HepG2 (cell line): ENCODE data around the gene TBC1D5. TPM values are rescaled to one million over a fixed set of nuclear protein-coding genes. Genes with fewer than 3 reads are reported as not detected.
A peak's percentile ranks its signal among the peaks of the same experiment; 100 is the strongest.

Source experiments
- ATAC-seq: fragments of 200-7000 bp; cut with Tn5 transposase; 3 replicates; pipeline ENCODE4 v1.9.1; 2020; ENCODE audit warnings: mild to moderate bottlenecking, moderate library complexity
- BruUV-seq: library from RNA; stranded (reverse); fragments of 400-500 nt; replicated peaks from 2 replicates; lab custom pipeline; 2021; lab: Mats Ljungman, UMichigan
- CTCF ChIA-PET: fragments of 300-600 bp; formaldehyde crosslinking; extraction: SDS; loops from one replicate; lab custom pipeline; 2021; ENCODE audit warnings: low total read pairs, inconsistent platforms, low intra/inter-chr PET ratio; lab: Yijun Ruan, JAX
- POLR2A ChIA-PET: fragments of 350-600 bp; sonication (Branson Sonifier 250); formaldehyde crosslinking; loops from one replicate; lab custom pipeline; 2020; ENCODE audit warnings: antibody characterized with exemption, inconsistent platforms; lab: Yijun Ruan, JAX
- DNase-seq: peaks from one replicate; pipeline ENCODE4 v3.0.0-alpha.2; 2015; ENCODE audit warnings: low spot score
- FAIRE-seq: peaks from 3 replicates; lab custom pipeline; 2011; peaks lifted over from hg19 to GRCh38; lab: Jason Lieb, UNC
- H2AFZ ChIP-seq: one replicate; pipeline ENCODE4 v1.6.1; 2011; ENCODE audit warnings: low read length, inconsistent platforms
- H3K27ac ChIP-seq: fragments of 300-600 bp; 3 replicates; pipeline ENCODE4 v1.8.0; 2011; ENCODE audit warnings: mixed run types, mild to moderate bottlenecking, mixed read lengths, low read length, inconsistent platforms; ENCODE audit not compliant: insufficient read depth; ENCODE audit errors: extremely low read length
- H3K27me3 ChIP-seq, 2 experiments: fragments of 200-600 bp in 1 of 2; 2 replicates in 1 of 2; 3 replicates in 1 of 2; pipeline versions ENCODE4 v1.6.0 to v1.8.0; 2011; ENCODE audit warnings: low read length in 2 of 2, mild to moderate bottlenecking in 2 of 2, moderate library complexity in 2 of 2, inconsistent platforms in 1 of 2; ENCODE audit not compliant: insufficient read depth in 2 of 2, control insufficient read depth in 1 of 2
- H3K36me3 ChIP-seq, 2 experiments: fragments of 200-600 bp in 1 of 2; replicated peaks in 1 of 2; 2 replicates in 1 of 2; 3 replicates in 1 of 2; pipeline versions ENCODE4 v1.5.1 to v1.8.0; 2011; ENCODE audit warnings: low read length in 2 of 2, inconsistent platforms in 1 of 2; ENCODE audit not compliant: insufficient read depth in 2 of 2, control insufficient read depth in 1 of 2
- H3K4me1 ChIP-seq: 2 replicates; pipeline ENCODE4 v1.5.1; 2012; ENCODE audit warnings: low read length, inconsistent platforms; ENCODE audit not compliant: insufficient read depth
- H3K4me2 ChIP-seq: 2 replicates; pipeline ENCODE4 v1.6.0; 2011; ENCODE audit warnings: low read depth, low read length, inconsistent platforms
- H3K4me3 ChIP-seq, 3 experiments: fragments of 200-600 bp in 1 of 3; sonication (generic), shearing (Covaris generic) in 1 of 3; replicated peaks in 1 of 3; 2 replicates each; pipeline ENCODE4 v1.5.1; 2011 to 2016; ENCODE audit warnings: low read length in 3 of 3, inconsistent platforms in 2 of 3, low read depth in 2 of 3, mild to moderate bottlenecking in 2 of 3, control low read depth in 1 of 3, mixed read lengths in 1 of 3; ENCODE audit not compliant: insufficient read depth in 1 of 3
- H3K79me2 ChIP-seq: one replicate; pipeline ENCODE4 v1.6.1; 2011; ENCODE audit warnings: low read length, inconsistent platforms; ENCODE audit not compliant: insufficient read depth
- H3K9ac ChIP-seq: 2 replicates; pipeline ENCODE4 v1.6.0; 2011; ENCODE audit warnings: mild to moderate bottlenecking, low read depth, low read length, inconsistent platforms; ENCODE audit not compliant: insufficient read depth
- H3K9me3 ChIP-seq: 2 replicates; pipeline ENCODE4 v1.5.1; 2012; ENCODE audit warnings: mild to moderate bottlenecking, low read length
- H4K20me1 ChIP-seq: 2 replicates; pipeline ENCODE4 v1.6.0; 2011; ENCODE audit warnings: inconsistent platforms, mild to moderate bottlenecking, low read length, moderate library complexity; ENCODE audit not compliant: insufficient read depth
- EHMT2 ChIP-seq: fragments of 200-600 bp; sonication (generic); IDR thresholded peaks from 2 replicates; pipeline ENCODE4 v1.7.0; 2017; ENCODE audit warnings: antibody characterized with exemption, low read depth, low read length, borderline replicate concordance
- MYNN ChIP-seq: sonication (generic); formaldehyde crosslinking; IDR thresholded peaks from 2 replicates; pipeline ENCODE4 v1.4.0; 2020; ENCODE audit warnings: mild to moderate bottlenecking, low read depth, missing genetic modification reagents
- PAX8 ChIP-seq: sonication (generic); formaldehyde crosslinking; IDR thresholded peaks from 2 replicates; pipeline ENCODE4 v1.8.0; 2022; ENCODE audit warnings: mild to moderate bottlenecking, missing genetic modification reagents, borderline replicate concordance
- ZNF510 ChIP-seq: sonication (generic); formaldehyde crosslinking; IDR thresholded peaks from 2 replicates; pipeline ENCODE4 v1.4.0; 2020; ENCODE audit warnings: low read depth, mild to moderate bottlenecking, missing genetic modification reagents
- ZNF556 ChIP-seq: sonication (generic); formaldehyde crosslinking; IDR thresholded peaks from 2 replicates; pipeline ENCODE4 v1.4.0; 2020; ENCODE audit warnings: mild to moderate bottlenecking, missing genetic modification reagents, borderline replicate concordance
- WGBS: methylation state at CpG from one replicate; pipeline ENCODE4 v1.1.6; 2017; ENCODE audit warnings: low lambda C conversion rate; 5-methylcytosine and 5-hydroxymethylcytosine counted together
- in situ Hi-C: cut with HindIII; loops from 2 replicates; pipeline ENCODE4 v1.10.0; 2017; ENCODE audit warnings: low pct_unique_long_range_greater_than_20kb; ENCODE audit not compliant: extremely low pct_ligation_motif_present
- intact Hi-C: fragments of 100-400 bp; cut with micrococcal nuclease; formaldehyde crosslinking; loops from one replicate; pipeline ENCODE4 v1.10.0; 2022; ENCODE audit not compliant: unreplicated experiment
- polyA plus RNA-seq, 8 experiments: library from polyadenylated mRNA; depleted of rRNA in 3 of 8; stranded (reverse) in 7 of 8; unstranded in 1 of 8; fragments of >200 nt; fragmentation: Illumina TruSeq in 4 of 8; extraction: Trizol in 4 of 8; gene quantifications; 2 replicates each; pipeline versions ENCODE4 v1.2.1 to v1.2.3, GENCODE V29; 2011 to 2016; ENCODE audit warnings: low read depth in 4 of 8, missing spikeins in 1 of 8, mixed read lengths in 1 of 8; ENCODE audit not compliant: insufficient read depth in 1 of 8
- total RNA-seq, 5 experiments: library from RNA; depleted of rRNA; stranded (reverse); fragments of >200 nt; fragmentation: Illumina TruSeq; extraction: Trizol; gene quantifications; 2 replicates each; pipeline ENCODE4 v1.2.3, GENCODE V29; 2016; ENCODE audit warnings: low read depth in 1 of 5

The TBC1D5 gene
- total and polyA plus RNA-seq, 2 of the 13 experiments (the other 11 are each of a cell fraction or from before 2014, with no cell fraction given), result 19.2 to 33.3 TPM

DNA sequence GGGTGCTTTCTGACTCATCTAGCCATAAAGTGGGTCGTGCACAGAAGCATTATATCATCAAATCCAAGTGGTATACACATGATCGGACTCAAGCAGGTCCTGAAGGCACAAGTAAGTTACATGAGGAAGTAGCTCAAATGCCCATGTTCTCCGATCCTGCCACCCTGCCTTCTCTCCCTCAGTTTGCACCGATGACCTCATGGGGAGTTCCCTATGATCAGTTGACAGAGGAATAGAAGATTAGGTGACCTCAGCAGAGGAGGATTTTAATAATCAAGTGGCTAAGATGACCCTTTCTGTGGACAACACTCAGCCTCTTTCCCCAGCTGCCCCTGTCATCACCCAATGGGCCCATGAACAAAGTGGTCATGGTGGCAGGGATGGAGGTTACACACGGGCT lies 149.5 kb downstream of the TBC1D5 start:
- H3K9me3 ChIP-seq, result no peaks in the 10 kb centered on the region
- FAIRE-seq, result no peak
- no TSS peak for BruUV-seq
- in situ Hi-C loops, result no loop called here
- ChIA-PET CTCF (no interaction called here), POLR2A (no interaction called here)
- H3K36me3 ChIP-seq, result no peaks in the 10 kb centered on the region
- H3K79me2 ChIP-seq, result no peaks in the 10 kb centered on the region
- no peaks in the 10 kb centered on the region for H3K27me3 ChIP-seq
- no peak for ATAC-seq
- no peak overlapping the region for H3K27ac ChIP-seq
- WGBS, result 90% methylated on average over 5 of the region's 5 CpGs
- H2AFZ ChIP-seq, result no peak overlapping the region
- intact Hi-C loops, result no loop called here
- no peaks in the 10 kb centered on the region for H4K20me1 ChIP-seq
- no peak for DNase-seq
- TF ChIP-seq MYNN (CRISPR knock-in tag) (no peak), PAX8 (CRISPR knock-in tag) (no peak), ZNF556 (CRISPR knock-in tag) (no peak)
- no peak overlapping the region for H3K4me2 ChIP-seq
- no peak overlapping the region for H3K9ac ChIP-seq
- no peak overlapping the region for H3K4me3 ChIP-seq
- peaks cover 20% of the 10 kb centered on the region for H3K4me1 ChIP-seq

- Histone ChIP-seq H3K9me3 (no peaks in the 10 kb centered on the region), H3K27ac (peak overlapping the region; percentile 71)
- no peak for ATAC-seq
- intact Hi-C loops, result no loop called here
- in situ Hi-C loops, result no loop called here
- 0 out of 2 replicates have a peak, but pooled peaks have one; percentile 3 for TF ChIP-seq EHMT2
- no peak for TF ChIP-seq ZNF510 (CRISPR knock-in tag)
- TF ChIP-seq, all 625 proteins: peak for 1
- Histone ChIP-seq H3K4me1 (peaks cover 20% of the 10 kb centered on the region), H3K36me3 (no peaks in the 10 kb centered on the region), H3K9ac (no peak overlapping the region), H3K79me2 (no peaks in the 10 kb centered on the region), H4K20me1 (no peaks in the 10 kb centered on the region), H2AFZ (no peak overlapping the region), H3K27me3 (no peaks in the 10 kb centered on the region), H3K4me3 (no peak overlapping the region), H3K4me2 (no peak overlapping the region)
- WGBS, result 94% methylated on average over 5 of the region's 5 CpGs
- no peak for DNase-seq
- no TSS peak for BruUV-seq
- CTCF ChIA-PET, result no interaction called here
- POLR2A ChIA-PET, result no interaction called here
- FAIRE-seq, result no peak
Measured at GRCh38 chr3:17590465-17590864, 152.0 kb downstream of the TBC1D5 start.
